SK-N-SH (cell line): ENCODE results near the gene MTMR1. TPM values are rescaled to one million over a fixed set of nuclear protein-coding genes. Genes with fewer than 3 reads are reported as not detected.

Experiments used
- CTCF ChIA-PET: fragments of 300-600, 350-600 bp; formaldehyde crosslinking; extraction: SDS; loops from one replicate; lab custom pipeline; 2021; lab: Yijun Ruan, JAX
- POLR2A ChIA-PET: fragments of 350-600 bp; sonication (Branson Sonifier 250); formaldehyde crosslinking; extraction: SDS; loops from one replicate; lab custom pipeline; 2020; ENCODE audit warnings: antibody characterized with exemption, inconsistent platforms; lab: Yijun Ruan, JAX
- DNase-seq: peaks from one replicate; pipeline ENCODE4 v3.0.0; 2012
- H2AFZ ChIP-seq: fragments of 200-600 bp; sonication (generic); 2 replicates; pipeline ENCODE4 v1.8.1; 2016; ENCODE audit warnings: antibody characterized with exemption, mild to moderate bottlenecking, low read depth
- H3F3A ChIP-seq: fragments of 200-600 bp; sonication (generic); replicated peaks from 2 replicates; pipeline ENCODE3; 2016; ENCODE audit warnings: antibody characterized with exemption, mild to moderate bottlenecking; ENCODE audit not compliant: insufficient read depth
- H3K27ac ChIP-seq, 2 experiments: fragments of 200-500 bp in 1 of 2; fragments of 200-600 bp in 1 of 2; sonication (Bioruptor generic) in 1 of 2; sonication (generic), shearing (Covaris generic) in 1 of 2; 2 replicates each; pipeline versions ENCODE4 v1.5.1 to v1.6.1; 2014 to 2016; ENCODE audit warnings: low read depth in 2 of 2, inconsistent platforms in 1 of 2, low read length in 1 of 2, mild to moderate bottlenecking in 1 of 2, mixed read lengths in 1 of 2
- H3K27me3 ChIP-seq: fragments of 200-600 bp; sonication (generic), shearing (Covaris generic); 2 replicates; pipeline ENCODE4 v1.6.1; 2016; ENCODE audit warnings: mixed run types; ENCODE audit not compliant: insufficient read depth
- H3K36me3 ChIP-seq, 2 experiments: fragments of 200-500 bp in 1 of 2; fragments of 200-600 bp in 1 of 2; sonication (Bioruptor generic) in 1 of 2; sonication (generic) in 1 of 2; replicated peaks in 1 of 2; 2 replicates each; pipeline versions ENCODE3 to v1.5.1; 2014 to 2016; ENCODE audit warnings: low read length in 1 of 2, mild to moderate bottlenecking in 1 of 2; ENCODE audit not compliant: insufficient read depth in 2 of 2, control insufficient read depth in 1 of 2
- H3K4me1 ChIP-seq, 2 experiments: fragments of 200-500 bp in 1 of 2; fragments of 200-600 bp in 1 of 2; sonication (Bioruptor generic) in 1 of 2; sonication (generic), shearing (Covaris generic) in 1 of 2; 2 replicates each; pipeline versions ENCODE4 v1.5.1 to v1.6.1; 2014 to 2016; ENCODE audit warnings: low read depth in 1 of 2, low read length in 1 of 2, mixed run types in 1 of 2; ENCODE audit not compliant: insufficient read depth in 2 of 2, control insufficient read depth in 1 of 2
- H3K4me2 ChIP-seq: fragments of 200-600 bp; sonication (generic), shearing (Covaris generic); 2 replicates; pipeline ENCODE4 v1.6.1; 2017; ENCODE audit warnings: mixed run types
- H3K4me3 ChIP-seq, 2 experiments: fragments of 200-500 bp in 1 of 2; fragments of 200-600 bp in 1 of 2; sonication (Bioruptor generic) in 1 of 2; sonication (generic), shearing (Covaris generic) in 1 of 2; 2 replicates each; pipeline versions ENCODE4 v1.5.1 to v1.8.1; 2014 to 2016; ENCODE audit warnings: low read depth in 2 of 2, inconsistent platforms in 1 of 2, low read length in 1 of 2, mild to moderate bottlenecking in 1 of 2, mixed read lengths in 1 of 2, moderate library complexity in 1 of 2
- H3K79me2 ChIP-seq: fragments of 200-600 bp; sonication (generic); 2 replicates; pipeline ENCODE4 v1.8.1; 2017; ENCODE audit warnings: mild to moderate bottlenecking; ENCODE audit not compliant: insufficient read depth
- H3K9ac ChIP-seq: fragments of 200-600 bp; sonication (generic); 2 replicates; pipeline ENCODE4 v1.6.1; 2017; ENCODE audit warnings: mixed run types
- H3K9me2 ChIP-seq: fragments of 200-600 bp; sonication (generic); 2 replicates; pipeline ENCODE4 v1.6.1; 2017; ENCODE audit warnings: mixed run types
- H3K9me3 ChIP-seq: fragments of 200-600 bp; sonication (generic); 2 replicates; pipeline ENCODE4 v1.6.1; 2017; ENCODE audit warnings: mixed run types, mild to moderate bottlenecking, moderate library complexity
- H4K20me1 ChIP-seq: fragments of 200-600 bp; sonication (generic); 2 replicates; pipeline ENCODE4 v1.6.1; 2017; ENCODE audit warnings: mild to moderate bottlenecking, mixed run types; ENCODE audit not compliant: insufficient read depth
- EP300 ChIP-seq, 2 experiments: IDR thresholded peaks; 2 replicates each; pipeline versions ENCODE4 v1.4.0 to v1.6.1; 2012; ENCODE audit warnings: borderline replicate concordance in 1 of 2, low read depth in 1 of 2, low read length in 1 of 2
- EZH2phosphoT487 ChIP-seq: fragments of 200-600 bp; sonication (generic); IDR thresholded peaks from 2 replicates; pipeline ENCODE4 v1.6.1; 2017; ENCODE audit warnings: low read depth, mixed run types, mild to moderate bottlenecking, antibody characterized with exemption, moderate library complexity, borderline replicate concordance
- FOXJ3 ChIP-seq: sonication (generic); formaldehyde crosslinking; IDR thresholded peaks from 2 replicates; pipeline ENCODE4 v1.5.1; 2020; ENCODE audit warnings: mild to moderate bottlenecking, missing genetic modification reagents
- JUND ChIP-seq: IDR thresholded peaks from 2 replicates; pipeline ENCODE4 v1.4.0; 2012
- MEF2A ChIP-seq: IDR thresholded peaks from 2 replicates; pipeline ENCODE4 v1.4.0; 2012; ENCODE audit warnings: low read depth, borderline replicate concordance
- NFIC ChIP-seq: IDR thresholded peaks from 2 replicates; pipeline ENCODE4 v1.4.0; 2012; ENCODE audit warnings: borderline replicate concordance
- NRF1 ChIP-seq: IDR thresholded peaks from 2 replicates; pipeline ENCODE4 v1.6.1; 2012; ENCODE audit warnings: low read depth, mild to moderate bottlenecking, low read length
- RAD21 ChIP-seq: IDR thresholded peaks from 2 replicates; pipeline ENCODE4 v1.6.1; 2012; ENCODE audit warnings: mild to moderate bottlenecking, low read length
- RCOR1 ChIP-seq: fragments of 150-350 bp; IDR thresholded peaks from 2 replicates; pipeline ENCODE4 v1.6.1; 2017; ENCODE audit warnings: antibody characterized with exemption, low read length
- RFX5 ChIP-seq: IDR thresholded peaks from 2 replicates; pipeline ENCODE4 v1.6.1; 2012; ENCODE audit warnings: mild to moderate bottlenecking, improper control_type of control experiment, low read length
- RXRA ChIP-seq: IDR thresholded peaks from 2 replicates; pipeline ENCODE4 v1.4.0; 2012; ENCODE audit warnings: low read depth, mild to moderate bottlenecking, borderline replicate concordance
- SMC3 ChIP-seq: IDR thresholded peaks from 2 replicates; pipeline ENCODE4 v1.6.1; 2012; ENCODE audit warnings: low read depth, low read length, improper control_type of control experiment
- TAF1 ChIP-seq: IDR thresholded peaks from 2 replicates; pipeline ENCODE4 v1.6.1; 2012; ENCODE audit warnings: low read depth, mild to moderate bottlenecking, low read length, moderate library complexity, borderline replicate concordance
- TEAD4 ChIP-seq: IDR thresholded peaks from 2 replicates; pipeline ENCODE4 v1.4.0; 2012; ENCODE audit warnings: mild to moderate bottlenecking, borderline replicate concordance; ENCODE audit not compliant: insufficient read depth
- USF1 ChIP-seq: IDR thresholded peaks from 2 replicates; pipeline ENCODE4 v1.4.0; 2012; ENCODE audit warnings: low read depth, borderline replicate concordance
- WGBS: methylation state at CpG from one replicate; pipeline ENCODE4 v1.1.6; 2017; ENCODE audit warnings: low lambda C conversion rate; 5-methylcytosine and 5-hydroxymethylcytosine counted together
- polyA plus RNA-seq, 3 experiments: library from polyadenylated mRNA; depleted of rRNA; stranded (reverse); fragments of >200 nt; gene quantifications; 2 replicates each; pipeline ENCODE4 v1.2.3, GENCODE V29; 2012
- TF ChIP-seq, protein P1 (sequence below): IDR thresholded peaks from 2 replicates; pipeline ENCODE4 v1.4.0; 2012; ENCODE audit warnings: low read depth
- TF ChIP-seq, protein P2 (sequence below): fragments of 150-350 bp; IDR thresholded peaks from 2 replicates; pipeline ENCODE4 v1.6.1; 2016; ENCODE audit warnings: mild to moderate bottlenecking, low read depth, low read length
- TF ChIP-seq, protein P3 (sequence below): fragments of 150-350 bp; IDR thresholded peaks from 2 replicates; pipeline ENCODE4 v1.6.1; 2017; ENCODE audit warnings: antibody characterized with exemption, low read length, low read depth, borderline replicate concordance
- TF ChIP-seq, protein P4 (sequence below): IDR thresholded peaks from 2 replicates; pipeline ENCODE4 v1.4.0; 2012; ENCODE audit warnings: low read depth, borderline replicate concordance

The MTMR1 gene
- polyA plus RNA-seq, 1 of the 3 experiments (the other 2 are of a cell fraction) = 17.0 TPM

- Histone ChIP-seq H3K9me2 (no peaks in the 10 kb centered on the region), H2AFZ (no peak overlapping the region), H3K27me3 (peaks cover 7% of the 10 kb centered on the region; the same call in 1 of the 2 replicates), H3K36me3 (no peaks in the 10 kb centered on the region), H3K4me3 (no peak overlapping the region), H3K27ac (no peak overlapping the region), H3K9me3 (no peaks in the 10 kb centered on the region), H3K9ac (no peak overlapping the region), H3F3A (no peaks in the 10 kb centered on the region), H3K4me1 (no peaks in the 10 kb centered on the region), H3K79me2 (no peaks in the 10 kb centered on the region), H4K20me1 (no peaks in the 10 kb centered on the region), H3K4me2 (no peak overlapping the region)
- TF ChIP-seq EZH2phosphoT487 = no peak
- no peak for TF ChIP-seq FOXJ3 (CRISPR knock-in tag)
- TF ChIP-seq EP300 (IDR thresholded peaks at IDR 0.05; ENCODE audit: borderline replicate concordance in 1 of 2, low read depth in 1 of 2, low read length in 1 of 2) = no peak
- TF ChIP-seq, protein P1, sequence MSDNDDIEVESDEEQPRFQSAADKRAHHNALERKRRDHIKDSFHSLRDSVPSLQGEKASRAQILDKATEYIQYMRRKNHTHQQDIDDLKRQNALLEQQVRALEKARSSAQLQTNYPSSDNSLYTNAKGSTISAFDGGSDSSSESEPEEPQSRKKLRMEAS = no peak
- no peak for TF ChIP-seq RXRA
- TF ChIP-seq SMC3 = no peak
- TF ChIP-seq NFIC = no peak
- TF ChIP-seq TAF1 = no peak
- TF ChIP-seq, protein P2, sequence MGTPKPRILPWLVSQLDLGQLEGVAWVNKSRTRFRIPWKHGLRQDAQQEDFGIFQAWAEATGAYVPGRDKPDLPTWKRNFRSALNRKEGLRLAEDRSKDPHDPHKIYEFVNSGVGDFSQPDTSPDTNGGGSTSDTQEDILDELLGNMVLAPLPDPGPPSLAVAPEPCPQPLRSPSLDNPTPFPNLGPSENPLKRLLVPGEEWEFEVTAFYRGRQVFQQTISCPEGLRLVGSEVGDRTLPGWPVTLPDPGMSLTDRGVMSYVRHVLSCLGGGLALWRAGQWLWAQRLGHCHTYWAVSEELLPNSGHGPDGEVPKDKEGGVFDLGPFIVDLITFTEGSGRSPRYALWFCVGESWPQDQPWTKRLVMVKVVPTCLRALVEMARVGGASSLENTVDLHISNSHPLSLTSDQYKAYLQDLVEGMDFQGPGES = no peak
- no peak for TF ChIP-seq RAD21
- no peak for TF ChIP-seq JUND
- TF ChIP-seq NRF1 = no peak
- TF ChIP-seq RFX5 = no peak
- TF ChIP-seq, protein P3, sequence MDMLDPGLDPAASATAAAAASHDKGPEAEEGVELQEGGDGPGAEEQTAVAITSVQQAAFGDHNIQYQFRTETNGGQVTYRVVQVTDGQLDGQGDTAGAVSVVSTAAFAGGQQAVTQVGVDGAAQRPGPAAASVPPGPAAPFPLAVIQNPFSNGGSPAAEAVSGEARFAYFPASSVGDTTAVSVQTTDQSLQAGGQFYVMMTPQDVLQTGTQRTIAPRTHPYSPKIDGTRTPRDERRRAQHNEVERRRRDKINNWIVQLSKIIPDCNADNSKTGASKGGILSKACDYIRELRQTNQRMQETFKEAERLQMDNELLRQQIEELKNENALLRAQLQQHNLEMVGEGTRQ = no peak
- TF ChIP-seq, protein P4, sequence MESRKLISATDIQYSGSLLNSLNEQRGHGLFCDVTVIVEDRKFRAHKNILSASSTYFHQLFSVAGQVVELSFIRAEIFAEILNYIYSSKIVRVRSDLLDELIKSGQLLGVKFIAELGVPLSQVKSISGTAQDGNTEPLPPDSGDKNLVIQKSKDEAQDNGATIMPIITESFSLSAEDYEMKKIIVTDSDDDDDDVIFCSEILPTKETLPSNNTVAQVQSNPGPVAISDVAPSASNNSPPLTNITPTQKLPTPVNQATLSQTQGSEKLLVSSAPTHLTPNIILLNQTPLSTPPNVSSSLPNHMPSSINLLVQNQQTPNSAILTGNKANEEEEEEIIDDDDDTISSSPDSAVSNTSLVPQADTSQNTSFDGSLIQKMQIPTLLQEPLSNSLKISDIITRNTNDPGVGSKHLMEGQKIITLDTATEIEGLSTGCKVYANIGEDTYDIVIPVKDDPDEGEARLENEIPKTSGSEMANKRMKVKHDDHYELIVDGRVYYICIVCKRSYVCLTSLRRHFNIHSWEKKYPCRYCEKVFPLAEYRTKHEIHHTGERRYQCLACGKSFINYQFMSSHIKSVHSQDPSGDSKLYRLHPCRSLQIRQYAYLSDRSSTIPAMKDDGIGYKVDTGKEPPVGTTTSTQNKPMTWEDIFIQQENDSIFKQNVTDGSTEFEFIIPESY = no peak
- no peak for TF ChIP-seq TEAD4
- TF ChIP-seq USF1 = no peak
- no peak for TF ChIP-seq MEF2A
- no peak for TF ChIP-seq RCOR1
- POLR2A ChIA-PET = no interaction called here
- DNase-seq = no peak
- CTCF ChIA-PET = interaction anchor here (1.1 to 14.7 kb wide), 3 partner anchors 8 to 318 kb away, joined by 4 to 219 read pairs (median 43); no protein-coding TSS in a partner anchor
- 67% methylated on average over 13 of the region's 13 CpGs for WGBS
These were observed 70.2 kb downstream of the MTMR1 start for GRCh38 chrX:150763303-150763797.
